Endothelial cell of umbilical vein (primary cell): ENCODE data around the gene TUBA4A. TPM values are rescaled to one million over a fixed set of nuclear protein-coding genes. Genes with fewer than 3 reads are reported as not detected.
A peak's percentile ranks its signal among the peaks of the same experiment; 100 is the strongest.

Experiments
- BruUV-seq: library from RNA; stranded (reverse); fragments of 400-500 nt; replicated peaks from 2 replicates; lab custom pipeline; 2021; lab: Mats Ljungman, UMichigan
- CTCF ChIA-PET: fragments of 300-600, 350-600 bp; sonication (Branson Sonifier 250); formaldehyde crosslinking; loops from one replicate; lab custom pipeline; 2021; ENCODE audit warnings: antibody characterized with exemption, inconsistent platforms; lab: Charles Lee
- POLR2A ChIA-PET: fragments of 300-600, 350-600 bp; sonication (Branson Sonifier 250); formaldehyde crosslinking; loops from one replicate; lab custom pipeline; 2021; ENCODE audit warnings: antibody characterized with exemption, inconsistent platforms; lab: Charles Lee
- DNase-seq: peaks from one replicate; pipeline ENCODE4 v3.0.0-alpha.2; 2011; ENCODE audit warnings: low read depth, low spot score
- FAIRE-seq: peaks from 2 replicates; lab custom pipeline; 2011; peaks lifted over from hg19 to GRCh38; lab: Jason Lieb, UNC
- H2AFZ ChIP-seq: 2 replicates; pipeline ENCODE4 v1.6.0; 2012; ENCODE audit warnings: low read depth, low read length, control low read depth, inconsistent platforms
- H3K27ac ChIP-seq: 2 replicates; pipeline ENCODE4 v1.5.1; 2011; ENCODE audit warnings: low read depth, mild to moderate bottlenecking, control low read depth, low read length, moderate library complexity; ENCODE audit not compliant: insufficient read depth
- H3K27me3 ChIP-seq, 2 experiments: 2 replicates each; pipeline versions ENCODE4 v1.6.0 to v1.6.1; 2011; ENCODE audit warnings: low read length in 2 of 2, mixed read lengths in 1 of 2; ENCODE audit not compliant: control insufficient read depth in 2 of 2, insufficient read depth in 2 of 2
- H3K36me3 ChIP-seq, 2 experiments: 2 replicates in 1 of 2; 3 replicates in 1 of 2; pipeline ENCODE4 v1.5.1; 2011; ENCODE audit warnings: low read length in 2 of 2, mild to moderate bottlenecking in 1 of 2, moderate library complexity in 1 of 2; ENCODE audit not compliant: control insufficient read depth in 2 of 2, insufficient read depth in 2 of 2; ENCODE audit errors: extremely low read depth in 1 of 2
- H3K4me1 ChIP-seq: 3 replicates; pipeline ENCODE4 v1.5.1; 2011; ENCODE audit warnings: mild to moderate bottlenecking, low read length; ENCODE audit not compliant: control insufficient read depth, insufficient read depth; ENCODE audit errors: extremely low read depth
- H3K4me2 ChIP-seq: 2 replicates; pipeline ENCODE4 v1.6.1; 2011; ENCODE audit warnings: low read length, control low read depth, mixed read lengths; ENCODE audit not compliant: insufficient read depth
- H3K4me3 ChIP-seq, 3 experiments: fragments of 200-600 bp in 1 of 3; sonication (generic), shearing (Covaris generic) in 1 of 3; replicated peaks in 1 of 3; 2 replicates each; pipeline ENCODE4 v1.5.1; 2011 to 2016; ENCODE audit warnings: control low read depth in 3 of 3, low read length in 3 of 3, mild to moderate bottlenecking in 2 of 3, inconsistent platforms in 1 of 3, low read depth in 1 of 3, moderate library complexity in 1 of 3; ENCODE audit not compliant: insufficient read depth in 1 of 3
- H3K79me2 ChIP-seq: 2 replicates; pipeline ENCODE4 v1.6.0; 2012; ENCODE audit warnings: low read length, inconsistent platforms; ENCODE audit not compliant: control insufficient read depth, insufficient read depth
- H3K9ac ChIP-seq: replicated peaks from 2 replicates; pipeline ENCODE3; 2011; ENCODE audit warnings: low read length, control low read depth; ENCODE audit not compliant: insufficient read depth; ENCODE audit errors: extremely low read depth
- H3K9me1 ChIP-seq: replicated peaks from 3 replicates; pipeline ENCODE4 v1.6.0; 2011; ENCODE audit warnings: mild to moderate bottlenecking, low read length; ENCODE audit not compliant: control insufficient read depth, insufficient read depth; ENCODE audit errors: extremely low read depth
- H3K9me3 ChIP-seq: replicated peaks from 2 replicates; pipeline ENCODE4 v1.5.1; 2012; ENCODE audit warnings: low read length, inconsistent platforms; ENCODE audit not compliant: control insufficient read depth, insufficient read depth
- H4K20me1 ChIP-seq: replicated peaks from 2 replicates; pipeline ENCODE3; 2011; ENCODE audit warnings: mild to moderate bottlenecking, low read length; ENCODE audit not compliant: control insufficient read depth, insufficient read depth; ENCODE audit errors: extremely low read depth
- EZH2 ChIP-seq: IDR thresholded peaks from 2 replicates; pipeline ENCODE4 v1.6.1; 2012; ENCODE audit warnings: borderline replicate concordance, low read depth, mild to moderate bottlenecking, moderate library complexity, low read length, inconsistent platforms; ENCODE audit not compliant: severe bottlenecking
- FOS ChIP-seq: IDR thresholded peaks from 2 replicates; pipeline ENCODE4 v1.6.1; 2011; ENCODE audit warnings: mild to moderate bottlenecking, low read length, moderate library complexity, borderline replicate concordance; ENCODE audit not compliant: insufficient read depth
- GATA2 ChIP-seq: IDR thresholded peaks from 2 replicates; pipeline ENCODE4 v1.7.0; 2011; ENCODE audit warnings: low read depth, mild to moderate bottlenecking, moderate library complexity, mixed read lengths, low read length; ENCODE audit not compliant: insufficient read length, insufficient read depth
- JUN ChIP-seq: IDR thresholded peaks from 2 replicates; pipeline ENCODE4 v1.6.1; 2011; ENCODE audit warnings: borderline replicate concordance, low read depth; ENCODE audit not compliant: insufficient read length, insufficient read depth
- MYC ChIP-seq: IDR thresholded peaks from one replicate; pipeline ENCODE4 v1.6.1; 2011; ENCODE audit warnings: mild to moderate bottlenecking, low read depth, low read length
- POLR2A ChIP-seq: IDR thresholded peaks from 2 replicates; pipeline ENCODE4 v1.6.1; 2012; ENCODE audit warnings: low read depth, mild to moderate bottlenecking, control low read depth, low read length
- POLR2AphosphoS5 ChIP-seq: IDR thresholded peaks from 2 replicates; pipeline ENCODE4 v1.6.1; 2012; ENCODE audit warnings: low read depth, mild to moderate bottlenecking, control low read depth, low read length, moderate library complexity; ENCODE audit not compliant: insufficient read depth
- dilution Hi-C: fragments of 300-500 bp; cut with MboI; formaldehyde crosslinking; loops from one replicate; pipeline ENCODE4 v1.15.0; 2019; ENCODE audit warnings: low sequenced_read_pairs; ENCODE audit not compliant: extremely low pct_ligation_motif_present
- intact Hi-C: fragments of 100-400 bp; cut with micrococcal nuclease; formaldehyde crosslinking; loops from one replicate; pipeline ENCODE4 v1.10.0; 2022
- polyA plus RNA-seq, 4 experiments: library from polyadenylated mRNA; depleted of rRNA in 3 of 4; stranded (reverse) in 3 of 4; unstranded in 1 of 4; fragments of >200 nt; gene quantifications; 2 replicates each; pipeline versions ENCODE4 v1.2.1 to v1.2.3, GENCODE V29; 2011 to 2012; ENCODE audit warnings: missing spikeins in 1 of 4
- total RNA-seq: library from RNA; stranded (reverse); gene quantifications from 2 replicates; pipeline ENCODE4 v1.2.3, GENCODE V29; 2021
- TF ChIP-seq, protein P1 (sequence below): IDR thresholded peaks from 2 replicates; pipeline ENCODE4 v1.6.1; 2011; ENCODE audit not compliant: insufficient read depth, insufficient read length
- TF ChIP-seq, protein P2 (sequence below), 2 donors: IDR thresholded peaks; 1 replicate in 1 of 2; 2 replicates in 1 of 2; pipeline ENCODE4 v1.5.1; 2011; ENCODE audit warnings: low read length in 2 of 2, mild to moderate bottlenecking in 2 of 2, moderate library complexity in 2 of 2, control low read depth in 1 of 2, inconsistent platforms in 1 of 2, low read depth in 1 of 2; ENCODE audit not compliant: insufficient read depth in 1 of 2; ENCODE audit errors: extremely low read depth in 1 of 2

The TUBA4A gene
- total and polyA plus RNA-seq, 2 donors (not counting 3 experiments of a cell fraction or from before 2014, with no cell fraction given), result 16.5 to 24.8 TPM

DNA sequence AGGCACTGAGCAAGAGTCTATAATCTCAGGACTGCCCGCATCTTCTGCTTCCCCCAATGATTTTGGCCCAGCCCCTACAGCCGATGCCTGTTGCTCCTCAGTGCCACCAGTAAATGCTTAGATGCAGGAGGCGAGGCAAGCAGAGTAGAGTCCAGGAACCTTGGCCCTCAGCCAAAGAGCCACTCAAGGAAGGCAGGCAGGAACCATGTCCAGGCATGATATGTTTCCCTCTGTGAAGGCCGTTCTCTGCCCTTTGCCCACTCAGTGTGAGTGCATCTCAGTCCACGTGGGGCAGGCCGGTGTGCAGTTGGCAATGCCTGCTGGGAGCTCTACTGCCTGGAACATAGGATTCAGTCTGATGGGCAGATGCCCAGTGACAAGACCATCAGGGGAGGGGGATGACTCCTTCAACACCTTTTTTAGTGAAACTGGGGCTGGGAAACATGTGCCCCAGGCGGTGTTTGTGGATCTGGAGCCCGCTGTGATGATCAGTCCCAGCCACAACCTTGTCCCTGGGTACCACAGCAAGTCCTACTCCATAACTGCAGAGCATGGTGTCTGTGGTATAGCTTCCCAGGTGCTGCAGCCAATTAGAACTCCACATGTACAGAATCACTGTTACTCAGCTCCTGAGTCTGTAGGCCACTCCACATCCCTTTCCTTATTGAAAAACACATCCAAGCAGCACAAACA is 15.8 kb upstream of the TUBA4A start:
- H3K4me3 ChIP-seq, result no peak overlapping the region
- H3K9me3 ChIP-seq, result no peaks in the 10 kb centered on the region
- no peaks in the 10 kb centered on the region for H3K4me1 ChIP-seq
- intact Hi-C loops (no loop called here), dilution Hi-C loops (no loop called here)
- H3K36me3 ChIP-seq, result no peaks in the 10 kb centered on the region
- no peaks in the 10 kb centered on the region for H4K20me1 ChIP-seq
- ChIA-PET CTCF (interaction anchor here (0.5 to 1.4 kb wide), 3 partner anchors 10 to 42 kb away, joined by 3 to 6 read pairs (median 3); partner anchors contain the start of gene DNAJB2), POLR2A (no interaction called here)
- H3K27ac ChIP-seq, result no peak overlapping the region
- H3K27me3 ChIP-seq, result peaks cover 7 to 12% of the 10 kb centered on the region in 2 experiments
- no TSS peak for BruUV-seq
- no peaks in the 10 kb centered on the region for H3K9me1 ChIP-seq
- FAIRE-seq (no peak), DNase-seq (peak; percentile 32)
- H3K9ac ChIP-seq, result no peak overlapping the region
- H2AFZ ChIP-seq, result no peak overlapping the region
- TF ChIP-seq JUN (no peak), POLR2AphosphoS5 (no peak), GATA2 (no peak), EZH2 (no peak), FOS (no peak), POLR2A (no peak), MYC (no peak)
- TF ChIP-seq, protein P1, sequence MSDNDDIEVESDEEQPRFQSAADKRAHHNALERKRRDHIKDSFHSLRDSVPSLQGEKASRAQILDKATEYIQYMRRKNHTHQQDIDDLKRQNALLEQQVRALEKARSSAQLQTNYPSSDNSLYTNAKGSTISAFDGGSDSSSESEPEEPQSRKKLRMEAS, result no peak
- TF ChIP-seq, protein P2, sequence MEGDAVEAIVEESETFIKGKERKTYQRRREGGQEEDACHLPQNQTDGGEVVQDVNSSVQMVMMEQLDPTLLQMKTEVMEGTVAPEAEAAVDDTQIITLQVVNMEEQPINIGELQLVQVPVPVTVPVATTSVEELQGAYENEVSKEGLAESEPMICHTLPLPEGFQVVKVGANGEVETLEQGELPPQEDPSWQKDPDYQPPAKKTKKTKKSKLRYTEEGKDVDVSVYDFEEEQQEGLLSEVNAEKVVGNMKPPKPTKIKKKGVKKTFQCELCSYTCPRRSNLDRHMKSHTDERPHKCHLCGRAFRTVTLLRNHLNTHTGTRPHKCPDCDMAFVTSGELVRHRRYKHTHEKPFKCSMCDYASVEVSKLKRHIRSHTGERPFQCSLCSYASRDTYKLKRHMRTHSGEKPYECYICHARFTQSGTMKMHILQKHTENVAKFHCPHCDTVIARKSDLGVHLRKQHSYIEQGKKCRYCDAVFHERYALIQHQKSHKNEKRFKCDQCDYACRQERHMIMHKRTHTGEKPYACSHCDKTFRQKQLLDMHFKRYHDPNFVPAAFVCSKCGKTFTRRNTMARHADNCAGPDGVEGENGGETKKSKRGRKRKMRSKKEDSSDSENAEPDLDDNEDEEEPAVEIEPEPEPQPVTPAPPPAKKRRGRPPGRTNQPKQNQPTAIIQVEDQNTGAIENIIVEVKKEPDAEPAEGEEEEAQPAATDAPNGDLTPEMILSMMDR (IDR thresholded peaks at IDR 0.05; ENCODE audit: extremely low read depth in 1 of 2, insufficient read depth in 1 of 2, low read depth in 1 of 2, low read length in 2 of 2), result no peak
- H3K4me2 ChIP-seq, result no peak overlapping the region
- no peaks in the 10 kb centered on the region for H3K79me2 ChIP-seq
